GM12874 (cell line): ENCODE results near the gene METRNL.

ENCODE experiments used
- TF ChIP-seq, protein P1 (sequence below): IDR thresholded peaks from 2 replicates; pipeline ENCODE4 v1.5.1; 2011; ENCODE audit warnings: low read depth, mild to moderate bottlenecking, control low read depth, low read length, moderate library complexity; ENCODE audit not compliant: insufficient read depth

METRNL gene

DNA sequence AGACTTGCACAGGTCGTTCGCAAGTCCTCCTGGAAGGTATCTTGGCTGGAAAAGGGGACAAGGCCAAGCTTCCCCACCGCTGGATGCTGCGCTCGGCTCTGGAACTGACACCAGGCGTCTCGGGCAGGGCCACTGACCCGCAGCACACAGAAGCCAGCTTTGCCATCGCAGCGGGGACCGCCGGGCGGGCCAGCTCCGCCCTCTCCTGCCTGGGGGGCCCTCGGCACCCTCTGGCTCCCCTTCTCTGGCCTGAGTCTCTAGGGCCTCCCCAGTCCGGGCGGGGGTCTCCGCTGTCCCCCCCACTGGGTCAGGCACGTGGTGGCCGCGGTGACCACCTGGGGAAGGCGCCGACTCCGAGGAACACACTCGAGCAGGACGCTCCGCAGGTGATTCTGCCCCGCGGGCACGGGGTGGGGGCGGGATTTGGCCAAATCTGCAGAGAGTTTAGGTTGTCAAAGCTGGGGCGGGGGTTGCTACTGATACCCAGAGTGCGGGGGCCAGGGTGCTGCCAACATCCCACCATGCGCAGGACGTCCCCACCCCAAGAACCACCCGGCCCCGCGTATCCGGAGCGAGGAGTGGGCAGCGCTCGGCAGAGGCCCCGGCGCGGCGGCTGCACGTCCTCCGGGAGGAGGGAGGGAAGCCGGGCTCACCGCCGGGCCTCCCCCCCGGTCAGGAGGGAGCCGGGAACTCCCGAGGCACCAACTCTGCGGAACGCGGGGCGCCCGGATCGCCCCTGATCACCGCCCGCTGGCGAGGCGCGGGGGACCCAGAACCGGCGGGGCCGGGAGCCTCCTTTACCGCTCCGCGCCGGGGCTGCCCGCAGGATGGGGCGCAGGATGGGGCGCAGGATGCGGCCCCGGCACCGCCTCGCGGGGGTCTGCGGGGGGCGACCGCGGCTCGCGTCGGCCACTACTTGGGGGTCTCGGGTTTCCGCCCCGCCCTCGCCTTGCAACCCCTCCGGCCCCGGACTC lies 744 bp upstream of the METRNL start:
- TF ChIP-seq, protein P1, sequence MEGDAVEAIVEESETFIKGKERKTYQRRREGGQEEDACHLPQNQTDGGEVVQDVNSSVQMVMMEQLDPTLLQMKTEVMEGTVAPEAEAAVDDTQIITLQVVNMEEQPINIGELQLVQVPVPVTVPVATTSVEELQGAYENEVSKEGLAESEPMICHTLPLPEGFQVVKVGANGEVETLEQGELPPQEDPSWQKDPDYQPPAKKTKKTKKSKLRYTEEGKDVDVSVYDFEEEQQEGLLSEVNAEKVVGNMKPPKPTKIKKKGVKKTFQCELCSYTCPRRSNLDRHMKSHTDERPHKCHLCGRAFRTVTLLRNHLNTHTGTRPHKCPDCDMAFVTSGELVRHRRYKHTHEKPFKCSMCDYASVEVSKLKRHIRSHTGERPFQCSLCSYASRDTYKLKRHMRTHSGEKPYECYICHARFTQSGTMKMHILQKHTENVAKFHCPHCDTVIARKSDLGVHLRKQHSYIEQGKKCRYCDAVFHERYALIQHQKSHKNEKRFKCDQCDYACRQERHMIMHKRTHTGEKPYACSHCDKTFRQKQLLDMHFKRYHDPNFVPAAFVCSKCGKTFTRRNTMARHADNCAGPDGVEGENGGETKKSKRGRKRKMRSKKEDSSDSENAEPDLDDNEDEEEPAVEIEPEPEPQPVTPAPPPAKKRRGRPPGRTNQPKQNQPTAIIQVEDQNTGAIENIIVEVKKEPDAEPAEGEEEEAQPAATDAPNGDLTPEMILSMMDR: no peak

DNA sequence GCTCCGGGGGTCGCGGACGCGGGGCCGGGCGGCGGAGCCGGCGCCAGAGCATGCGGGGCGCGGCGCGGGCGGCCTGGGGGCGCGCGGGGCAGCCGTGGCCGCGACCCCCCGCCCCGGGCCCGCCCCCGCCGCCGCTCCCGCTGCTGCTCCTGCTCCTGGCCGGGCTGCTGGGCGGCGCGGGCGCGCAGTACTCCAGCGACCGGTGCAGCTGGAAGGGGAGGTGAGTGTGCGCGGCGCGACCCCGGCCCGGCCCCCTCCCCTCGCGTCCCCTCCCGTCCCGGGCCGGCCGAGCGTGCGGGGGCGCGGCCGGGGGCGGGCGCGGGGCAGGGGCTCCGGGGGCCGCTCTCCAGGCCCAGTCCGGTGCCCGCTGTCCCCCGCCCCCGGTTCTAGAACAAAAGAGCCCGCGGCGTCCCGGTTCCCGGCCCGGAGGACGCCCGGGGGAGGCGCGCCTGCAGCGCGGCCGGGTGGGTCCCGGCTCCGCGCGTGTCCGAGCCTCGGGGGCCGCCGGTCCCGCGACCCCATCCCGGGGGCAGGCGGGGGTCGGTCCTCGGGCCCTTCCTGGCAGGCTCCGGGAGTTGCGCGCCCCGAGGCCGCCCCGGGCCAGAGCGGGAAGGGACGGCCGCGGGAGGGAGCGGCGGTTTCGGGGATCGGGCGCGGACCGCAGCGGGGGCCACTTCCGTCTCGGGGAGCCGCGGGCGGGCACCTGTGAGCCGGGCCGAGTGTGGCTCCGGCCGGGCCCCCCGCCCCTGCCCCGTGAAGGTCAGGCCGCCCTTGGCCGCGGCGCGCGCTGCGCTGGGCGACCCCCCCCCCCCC lies 563 bp downstream of the METRNL start:
- TF ChIP-seq, protein P1: no peak

DNA sequence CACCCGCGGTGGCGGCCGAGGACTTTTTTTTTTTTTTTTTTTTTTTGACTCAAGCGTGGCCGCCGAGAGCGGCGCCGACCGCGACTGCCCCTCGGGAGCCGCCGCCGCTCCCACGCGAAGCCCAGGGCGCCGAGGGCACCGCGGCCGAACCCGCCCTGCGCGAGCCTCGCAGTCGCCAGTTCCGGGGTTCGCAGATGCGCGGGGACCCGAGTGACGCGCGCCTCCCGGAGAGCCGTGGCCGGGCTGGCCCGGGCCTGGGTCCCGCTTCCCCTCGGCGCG lies 1.1 kb downstream of the METRNL start:
- TF ChIP-seq, protein P1: no peak

DNA sequence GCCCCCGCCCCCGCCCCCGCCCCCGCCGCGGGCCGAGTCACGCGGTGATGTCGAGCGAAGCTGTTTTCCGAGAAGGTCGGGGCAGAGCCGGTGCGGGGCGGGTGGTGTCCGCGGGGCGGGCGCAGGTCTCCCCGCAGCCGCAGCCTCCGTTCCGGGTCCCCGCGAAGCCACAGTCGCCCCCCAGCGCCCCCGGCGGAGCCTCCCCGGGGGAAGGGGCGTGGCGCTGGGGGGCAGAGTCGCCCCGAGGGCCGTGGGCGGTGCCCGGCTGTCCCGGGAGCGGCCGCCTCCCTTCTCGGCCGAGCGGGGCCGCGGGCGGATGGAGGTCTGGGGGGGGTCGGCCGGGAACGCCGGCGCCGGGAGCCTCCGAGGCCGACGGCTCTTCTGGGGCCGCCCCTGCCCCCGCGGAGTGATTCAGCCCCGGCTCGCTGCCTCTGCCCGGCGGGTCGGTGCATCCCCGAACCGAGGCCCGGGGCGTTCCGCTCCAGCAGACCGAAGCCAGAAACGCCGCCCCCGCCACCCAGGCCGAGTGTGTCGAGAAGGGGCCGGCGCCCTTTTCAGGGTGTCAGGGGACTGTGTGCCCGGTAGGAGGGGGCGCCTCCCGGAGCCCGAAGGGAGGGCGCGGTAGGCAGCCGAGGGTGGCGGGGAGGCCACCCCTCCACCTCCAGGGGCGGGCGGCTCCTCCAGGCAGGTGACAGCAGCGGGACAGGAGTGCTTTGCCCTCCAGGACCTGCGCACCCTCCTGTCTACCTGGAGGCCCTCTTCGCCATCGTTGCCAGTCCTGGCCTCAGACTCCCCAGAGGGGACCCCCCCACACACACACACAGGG lies 1.7 kb downstream of the METRNL start:
- TF ChIP-seq, protein P1: no peak

DNA sequence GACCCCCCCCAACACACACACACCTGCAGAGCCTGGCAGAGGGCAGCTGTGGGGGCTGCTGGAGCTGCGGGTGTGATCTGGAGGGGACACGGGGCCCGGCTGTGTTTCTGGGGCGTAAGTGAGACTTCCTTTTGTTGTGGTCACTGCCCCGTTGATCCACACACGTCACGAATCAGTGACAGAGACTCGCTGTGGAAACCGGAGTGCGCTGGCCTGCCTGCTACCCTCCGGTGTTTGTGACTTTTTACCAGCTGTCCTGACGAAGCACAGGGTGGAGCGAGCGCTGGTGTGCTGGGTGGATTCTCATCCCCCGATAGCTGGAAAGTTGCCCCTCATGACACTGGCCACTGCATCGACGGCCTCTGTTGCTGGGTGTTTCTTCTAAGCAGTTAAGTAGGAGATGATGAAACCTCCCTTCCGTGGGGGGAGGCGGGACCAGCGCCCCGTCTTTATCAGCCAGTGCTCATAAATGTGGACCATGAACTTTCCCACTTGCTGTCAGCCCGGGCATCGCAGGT lies 2.3 kb downstream of the METRNL start:
- TF ChIP-seq, protein P1: no peak

DNA sequence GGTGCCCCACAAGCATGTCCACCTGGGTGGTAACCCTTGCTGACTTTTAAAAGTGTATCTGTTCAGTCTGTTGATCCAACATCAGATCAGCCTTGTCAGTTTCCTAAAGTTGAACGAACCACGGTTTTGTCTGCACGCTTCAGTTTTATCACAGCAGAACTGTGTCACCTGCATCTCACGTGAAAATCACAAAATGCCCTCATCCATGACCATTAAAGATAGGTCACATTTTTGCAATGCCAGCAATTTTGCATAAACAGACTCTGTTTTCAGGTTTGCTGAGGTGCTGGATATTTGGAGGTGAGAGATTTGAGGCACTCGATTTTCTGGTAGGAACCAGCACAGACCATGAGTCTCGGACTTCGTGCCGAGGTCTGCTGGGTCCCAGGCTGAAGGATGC lies 3.0 kb downstream of the METRNL start:
- TF ChIP-seq, protein P1: no peak
